ENCODE measurements around the gene CTAGE1.

Gene CTAGE1

GRCh38 chr18:22412176-22412911 is 5.4 kb downstream of the CTAGE1 start:
- TF ChIP-seq, protein P1, sequence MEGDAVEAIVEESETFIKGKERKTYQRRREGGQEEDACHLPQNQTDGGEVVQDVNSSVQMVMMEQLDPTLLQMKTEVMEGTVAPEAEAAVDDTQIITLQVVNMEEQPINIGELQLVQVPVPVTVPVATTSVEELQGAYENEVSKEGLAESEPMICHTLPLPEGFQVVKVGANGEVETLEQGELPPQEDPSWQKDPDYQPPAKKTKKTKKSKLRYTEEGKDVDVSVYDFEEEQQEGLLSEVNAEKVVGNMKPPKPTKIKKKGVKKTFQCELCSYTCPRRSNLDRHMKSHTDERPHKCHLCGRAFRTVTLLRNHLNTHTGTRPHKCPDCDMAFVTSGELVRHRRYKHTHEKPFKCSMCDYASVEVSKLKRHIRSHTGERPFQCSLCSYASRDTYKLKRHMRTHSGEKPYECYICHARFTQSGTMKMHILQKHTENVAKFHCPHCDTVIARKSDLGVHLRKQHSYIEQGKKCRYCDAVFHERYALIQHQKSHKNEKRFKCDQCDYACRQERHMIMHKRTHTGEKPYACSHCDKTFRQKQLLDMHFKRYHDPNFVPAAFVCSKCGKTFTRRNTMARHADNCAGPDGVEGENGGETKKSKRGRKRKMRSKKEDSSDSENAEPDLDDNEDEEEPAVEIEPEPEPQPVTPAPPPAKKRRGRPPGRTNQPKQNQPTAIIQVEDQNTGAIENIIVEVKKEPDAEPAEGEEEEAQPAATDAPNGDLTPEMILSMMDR (IDR thresholded peaks at IDR 0.05): no peak

GRCh38 chr18:22411446-22411845 is 6.3 kb downstream of the CTAGE1 start:
- Histone ChIP-seq H3K4me1 (ENCODE audit: control insufficient read depth in 1 of 2, insufficient read depth in 1 of 2, low read depth in 1 of 2, low read length in 1 of 2) (no peaks in the 10 kb centered on the region), H3K9me3 (no peaks in the 10 kb centered on the region), H3K27ac (no peak overlapping the region), H3K4me3 (ENCODE audit: low read depth in 1 of 2, low read length in 1 of 2) (no peak overlapping the region), H3K36me3 (no peaks in the 10 kb centered on the region), H3K27me3 (no peaks in the 10 kb centered on the region)
- TF ChIP-seq, protein P1 (IDR thresholded peaks at IDR 0.05): no peak

More at GRCh38 chr18:22412176-22412911, 5.4 kb downstream of the CTAGE1 start:
- Histone ChIP-seq H3K9me3 (no peaks in the 10 kb centered on the region), H3K36me3 (no peaks in the 10 kb centered on the region), H3K4me1 (ENCODE audit: control insufficient read depth in 1 of 2, insufficient read depth in 1 of 2, low read depth in 1 of 2, low read length in 1 of 2) (no peaks in the 10 kb centered on the region), H3K27ac (no peak overlapping the region), H3K4me3 (ENCODE audit: low read depth in 1 of 2, low read length in 1 of 2) (no peak overlapping the region), H3K27me3 (no peaks in the 10 kb centered on the region)

DNA sequence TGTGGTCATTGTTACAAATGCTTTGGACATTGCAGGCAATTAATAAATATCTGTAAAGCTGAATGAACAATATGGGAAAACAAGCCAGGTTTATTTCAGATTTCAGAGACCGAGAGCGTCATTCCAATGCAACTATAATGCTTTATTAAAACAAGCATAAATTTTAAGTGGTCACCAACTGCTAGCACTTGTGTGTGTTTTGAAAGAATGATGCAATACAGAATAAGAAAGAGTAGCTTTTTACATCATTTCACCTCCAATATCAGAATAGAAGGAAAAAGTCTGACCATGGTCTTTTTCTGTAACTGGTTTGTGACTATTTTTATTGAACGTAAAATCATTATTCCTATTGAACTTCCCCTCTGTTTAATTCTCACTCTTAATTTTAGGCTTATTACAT is 7.6 kb downstream of the CTAGE1 start:
- no peaks in the 10 kb centered on the region for H3K4me1 ChIP-seq (ENCODE audit: control insufficient read depth in 1 of 2, insufficient read depth in 1 of 2, low read depth in 1 of 2, low read length in 1 of 2)
- H3K27me3 ChIP-seq: no peaks in the 10 kb centered on the region
- no peak overlapping the region for H3K27ac ChIP-seq
- TF ChIP-seq, protein P1 (IDR thresholded peaks at IDR 0.05): no peak
- no peak overlapping the region for H3K4me3 ChIP-seq (ENCODE audit: low read depth in 1 of 2, low read length in 1 of 2)
- no peaks in the 10 kb centered on the region for H3K36me3 ChIP-seq
- no peaks in the 10 kb centered on the region for H3K9me3 ChIP-seq

GRCh38 chr18:22409445-22409844 is 8.3 kb downstream of the CTAGE1 start:
- Histone ChIP-seq H3K27ac (no peak overlapping the region), H3K36me3 (no peaks in the 10 kb centered on the region), H3K27me3 (no peaks in the 10 kb centered on the region), H3K4me3 (ENCODE audit: low read depth in 1 of 2, low read length in 1 of 2) (no peak overlapping the region), H3K9me3 (no peaks in the 10 kb centered on the region), H3K4me1 (ENCODE audit: control insufficient read depth in 1 of 2, insufficient read depth in 1 of 2, low read depth in 1 of 2, low read length in 1 of 2) (no peaks in the 10 kb centered on the region)
- TF ChIP-seq, protein P1 (IDR thresholded peaks at IDR 0.05): no peak

DNA sequence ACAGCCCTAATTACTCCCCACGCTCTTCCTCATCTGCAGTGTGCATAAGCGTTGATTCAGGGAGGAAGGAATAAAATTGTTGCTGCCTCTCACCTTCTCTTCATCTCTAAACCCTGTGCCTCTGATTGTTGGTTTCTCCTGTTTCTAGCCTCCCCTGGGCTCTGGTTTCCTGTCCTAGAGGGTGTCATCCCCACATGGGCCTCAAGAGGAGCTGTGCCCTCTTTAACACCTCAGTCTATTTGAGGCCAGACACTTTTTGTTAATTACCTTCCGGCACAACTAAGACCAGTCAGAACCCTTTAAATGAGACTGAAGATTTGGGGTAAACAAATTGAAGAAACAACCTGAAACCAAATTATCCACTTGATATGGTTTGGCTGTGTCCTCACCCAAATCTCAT is 9.7 kb downstream of the CTAGE1 start:
- H3K36me3 ChIP-seq: no peaks in the 10 kb centered on the region
- no peak overlapping the region for H3K4me3 ChIP-seq (ENCODE audit: low read depth in 1 of 2, low read length in 1 of 2)
- H3K27ac ChIP-seq: no peak overlapping the region
- no peaks in the 10 kb centered on the region for H3K4me1 ChIP-seq (ENCODE audit: control insufficient read depth in 1 of 2, insufficient read depth in 1 of 2, low read depth in 1 of 2, low read length in 1 of 2)
- H3K27me3 ChIP-seq: no peaks in the 10 kb centered on the region
- H3K9me3 ChIP-seq: no peaks in the 10 kb centered on the region
- TF ChIP-seq, protein P1 (IDR thresholded peaks at IDR 0.05): no peak
